HG02884 (cell line): ENCODE results near the gene NARF.
"Not testable (repeated sequence)": the region's sequence is repeated elsewhere in the genome, so short reads cannot be mapped to it uniquely, and the experiment has no call there.

Source experiments
- ATAC-seq: cut with Tn5 transposase; IDR thresholded peaks from one replicate; pipeline ENCODE4 v1.9.1; 2021; ENCODE audit warnings: mild to moderate bottlenecking, moderate library complexity; ENCODE audit not compliant: unreplicated experiment

Gene NARF

DNA sequence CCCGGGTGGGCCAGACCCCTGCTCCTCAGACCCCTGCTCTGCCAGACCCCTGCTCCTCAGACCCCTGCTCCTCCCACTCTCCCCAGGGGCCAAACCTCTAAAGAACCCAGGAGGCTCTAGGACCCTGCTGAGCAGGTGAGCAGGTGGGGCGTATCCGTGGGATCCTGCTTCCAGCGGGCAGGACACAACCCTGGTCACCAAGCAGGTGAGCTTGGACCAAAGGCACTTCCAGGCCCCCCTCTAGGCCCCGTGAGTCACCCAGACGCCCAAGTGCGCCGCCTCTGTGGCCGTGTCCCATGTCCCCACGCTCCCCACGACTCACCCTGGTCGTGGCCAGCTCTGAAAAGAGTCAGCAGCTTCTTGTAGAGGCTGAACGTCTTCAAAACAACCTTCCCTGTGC is 13.0 kb upstream of the NARF start:
- no peak for ATAC-seq

DNA sequence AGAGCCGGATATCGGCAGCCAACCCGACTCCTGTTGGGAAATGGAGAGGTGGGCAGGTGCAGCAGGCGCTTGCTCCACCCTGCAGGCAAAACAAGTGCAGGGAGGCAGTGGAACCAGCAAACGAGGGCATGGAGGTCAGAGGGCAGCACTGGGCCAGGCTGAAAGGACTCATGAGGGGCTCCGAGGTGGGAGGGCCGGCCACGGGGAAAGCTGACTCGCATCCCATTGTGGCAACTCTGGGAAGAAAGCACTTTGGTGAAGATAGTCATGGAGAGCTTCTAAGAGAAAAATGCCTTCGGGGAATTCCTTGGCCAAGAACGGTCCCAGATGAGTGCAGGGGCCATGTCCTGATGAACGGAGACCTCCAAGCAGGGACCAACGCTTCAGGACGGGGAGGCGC is 12.4 kb upstream of the NARF start:
- ATAC-seq, result no peak

DNA sequence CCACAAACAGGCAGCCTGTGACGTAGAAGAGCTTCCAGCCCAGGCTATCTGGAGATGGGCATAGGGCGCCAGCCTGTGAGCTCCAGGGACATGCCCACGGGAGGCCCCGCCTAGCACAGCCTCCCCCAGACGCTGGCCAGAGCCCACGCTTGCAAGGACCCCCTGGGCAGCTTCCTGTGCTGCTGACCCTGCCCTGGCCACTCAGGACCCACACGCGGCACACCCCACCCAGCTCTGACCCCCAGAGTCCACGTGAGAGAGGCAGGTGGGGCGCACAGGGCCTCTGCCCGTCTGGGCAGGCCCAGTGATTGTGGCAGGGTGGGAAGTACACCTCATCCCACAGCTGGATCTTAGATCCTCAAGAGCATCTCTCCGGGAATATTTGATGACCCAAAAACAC is 11.9 kb upstream of the NARF start:
- no peak for ATAC-seq

DNA sequence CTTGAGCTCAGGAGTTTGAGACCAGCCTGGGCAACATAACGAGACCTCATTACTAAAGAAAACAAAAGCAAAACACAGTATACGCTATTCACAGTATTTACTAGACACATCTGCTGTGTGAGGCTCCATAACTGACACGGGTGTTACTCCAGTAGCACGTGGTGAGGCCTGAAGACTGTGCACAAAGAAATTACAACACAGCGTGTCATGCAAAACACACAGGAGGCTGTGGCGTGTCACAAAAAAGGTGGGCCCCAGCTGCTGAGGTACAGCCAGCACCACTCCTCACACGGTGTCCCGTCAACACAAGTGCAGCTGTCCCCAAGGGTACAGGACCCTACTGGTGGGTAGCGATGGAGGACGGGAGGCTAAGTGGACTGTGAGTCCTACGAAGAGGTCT is 10.7 kb upstream of the NARF start:
- ATAC-seq, result no peak

DNA sequence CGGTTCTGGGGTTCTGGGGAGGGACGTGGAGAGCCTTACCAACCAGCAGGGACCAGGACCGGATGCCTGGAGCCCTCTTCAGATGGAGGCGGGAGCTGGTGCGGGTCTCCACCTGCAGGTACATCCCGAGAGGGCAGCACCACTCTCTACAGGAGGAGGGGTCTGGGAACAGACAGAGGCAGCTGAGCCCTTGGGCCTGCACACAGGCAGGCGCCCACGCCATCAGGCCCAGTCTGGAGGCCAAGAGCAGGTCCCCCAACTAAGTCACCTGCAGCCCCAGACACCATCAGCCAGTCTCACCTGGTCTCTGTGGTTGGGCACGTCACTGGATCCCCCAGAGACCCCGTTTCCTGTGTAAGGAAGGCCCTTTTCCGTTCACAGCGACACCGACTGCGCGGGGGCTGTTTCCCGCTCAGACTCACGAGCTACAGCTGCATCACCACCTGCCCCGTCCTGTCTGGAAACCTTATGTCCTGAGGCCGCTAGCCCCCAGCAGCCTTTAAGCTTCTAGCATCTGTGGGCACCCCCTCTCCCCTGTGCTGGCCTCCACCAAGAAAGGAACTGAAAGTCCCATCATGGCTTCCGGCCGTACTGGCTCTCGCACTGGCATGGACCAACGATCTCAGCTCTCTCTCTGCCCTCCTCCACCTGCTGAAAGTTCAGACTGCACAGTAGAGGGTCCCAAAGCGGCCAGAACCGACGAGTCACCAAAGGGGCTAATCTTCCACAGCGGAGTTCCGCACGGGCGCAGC is 9.2 kb upstream of the NARF start:
- no peak for ATAC-seq

DNA sequence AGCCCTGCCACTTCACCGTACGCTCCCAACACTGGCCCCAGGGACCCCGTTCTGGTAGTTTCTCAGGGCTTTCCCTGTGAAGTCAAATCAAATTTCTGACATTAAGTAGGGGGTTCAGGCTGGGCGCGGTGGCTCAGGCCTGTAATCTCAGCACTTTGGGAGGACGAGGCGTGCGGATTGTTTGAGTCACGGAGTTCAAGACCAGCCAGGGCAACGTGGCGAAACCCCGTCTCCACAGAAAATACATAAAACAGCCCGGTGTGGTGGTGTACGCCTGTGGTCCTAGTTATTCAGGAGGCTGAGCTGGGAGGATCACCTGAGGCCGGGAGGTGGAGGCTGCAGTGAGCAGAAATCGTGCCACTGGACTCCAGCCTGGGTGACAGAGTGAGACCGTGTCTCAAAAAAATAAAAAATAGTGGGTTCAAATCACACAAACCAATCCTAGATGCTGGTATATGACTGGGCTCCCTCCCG is 8.6 kb upstream of the NARF start:
- ATAC-seq, result no peak

DNA sequence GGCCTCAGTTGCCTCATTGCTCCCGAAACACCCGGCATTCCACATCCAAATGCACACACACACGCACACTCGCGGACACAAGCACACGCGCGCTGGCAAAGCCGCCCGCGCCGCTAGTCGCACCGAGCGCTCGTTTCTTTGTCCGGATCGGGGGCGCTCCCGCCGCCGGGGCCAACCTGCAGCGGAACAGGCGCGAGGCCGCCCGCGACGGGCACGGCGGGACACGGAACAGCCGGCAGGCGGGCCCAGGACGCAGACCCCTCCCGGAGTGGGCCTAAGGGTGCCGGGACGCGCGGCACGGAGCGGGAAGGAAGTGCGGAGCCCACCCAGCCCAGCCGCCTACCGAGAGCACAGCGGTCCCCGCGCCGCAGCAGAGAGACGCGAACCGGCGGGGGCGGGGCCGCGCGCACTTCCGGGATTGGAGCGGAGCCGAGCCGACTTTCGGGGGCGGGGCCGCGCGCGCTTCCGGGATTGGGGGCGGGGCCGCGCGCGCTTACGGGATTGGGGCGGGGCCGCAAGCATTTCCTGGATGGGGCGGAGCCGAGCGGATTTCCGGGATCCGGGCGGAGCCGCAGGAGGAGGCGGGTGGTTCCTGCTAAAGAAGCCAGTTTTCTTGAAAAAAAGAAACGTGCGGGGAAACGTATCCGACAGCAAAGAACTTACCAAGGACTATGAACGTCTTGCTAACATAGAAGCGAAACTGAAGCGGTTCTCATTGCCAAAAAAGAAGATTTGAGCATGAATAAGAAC is 8.0 kb upstream of the NARF start, which contains the start of gene CYBC1:
Gene CYBC1 (minus strand): TSS at position 396 of the 750 bp plus-strand sequence. CDS start 1,498 bp downstream, outside the sequence.
- peak; percentile 58 for ATAC-seq

DNA sequence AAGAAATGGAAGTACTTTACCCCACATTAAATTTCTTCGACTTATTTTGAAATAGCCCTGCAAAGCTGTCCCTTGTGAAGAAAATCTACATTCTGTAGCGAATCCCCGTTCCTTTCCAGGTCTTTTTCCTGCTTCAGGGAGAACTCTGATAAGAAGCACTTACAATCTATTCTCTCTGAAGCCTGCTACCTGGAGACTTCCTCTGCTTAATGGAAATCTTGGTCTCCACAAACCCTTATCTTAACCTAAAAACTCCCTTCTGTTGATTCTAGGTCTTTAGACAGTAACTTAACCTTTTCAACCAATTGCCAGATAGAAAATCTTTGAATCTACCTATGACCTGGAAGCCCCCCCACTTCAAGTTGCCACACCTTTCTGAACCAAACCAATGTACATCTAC is 6.4 kb upstream of the NARF start:
- ATAC-seq, result no peak

DNA sequence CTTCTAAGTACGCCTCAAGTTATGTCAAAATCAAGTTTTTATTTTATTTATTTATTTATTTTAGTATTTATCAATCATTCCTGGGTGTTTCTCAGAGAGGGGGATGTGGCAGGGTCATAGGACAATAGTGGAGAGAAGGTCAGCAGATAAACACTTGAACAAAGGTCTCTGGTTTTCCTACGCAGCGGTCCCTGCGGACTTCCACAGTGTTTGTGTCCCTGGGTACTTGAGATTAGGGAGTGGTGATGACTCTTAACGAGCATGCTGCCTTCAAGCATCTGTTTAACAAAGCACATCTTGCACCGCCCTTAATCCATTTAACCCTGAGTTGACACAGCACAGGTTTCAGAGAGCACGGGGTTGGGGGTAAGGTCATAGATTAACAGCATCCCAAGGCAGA is 5.4 kb upstream of the NARF start:
- not testable (repeated sequence) for ATAC-seq

DNA sequence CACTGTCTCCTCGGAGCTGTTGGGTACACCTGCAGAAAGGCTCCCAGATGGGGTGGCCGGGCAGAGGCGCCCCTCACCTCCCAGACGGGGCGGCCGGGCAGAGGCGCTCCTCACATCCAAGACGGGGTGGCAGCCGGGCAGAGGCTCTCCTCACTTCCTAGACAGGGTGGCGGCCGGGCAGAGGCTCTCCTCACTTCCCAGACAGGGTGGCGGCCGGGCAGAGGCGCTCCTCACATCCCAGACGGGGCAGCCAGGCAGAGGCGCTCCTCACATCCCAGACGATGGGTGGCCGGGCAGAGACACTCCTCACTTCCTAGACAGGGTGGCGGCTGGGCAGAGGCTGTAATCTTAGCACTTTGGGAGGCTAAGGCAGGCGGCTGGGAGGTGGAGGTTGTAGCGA is 4.8 kb upstream of the NARF start:
- ATAC-seq, result not testable (repeated sequence)

DNA sequence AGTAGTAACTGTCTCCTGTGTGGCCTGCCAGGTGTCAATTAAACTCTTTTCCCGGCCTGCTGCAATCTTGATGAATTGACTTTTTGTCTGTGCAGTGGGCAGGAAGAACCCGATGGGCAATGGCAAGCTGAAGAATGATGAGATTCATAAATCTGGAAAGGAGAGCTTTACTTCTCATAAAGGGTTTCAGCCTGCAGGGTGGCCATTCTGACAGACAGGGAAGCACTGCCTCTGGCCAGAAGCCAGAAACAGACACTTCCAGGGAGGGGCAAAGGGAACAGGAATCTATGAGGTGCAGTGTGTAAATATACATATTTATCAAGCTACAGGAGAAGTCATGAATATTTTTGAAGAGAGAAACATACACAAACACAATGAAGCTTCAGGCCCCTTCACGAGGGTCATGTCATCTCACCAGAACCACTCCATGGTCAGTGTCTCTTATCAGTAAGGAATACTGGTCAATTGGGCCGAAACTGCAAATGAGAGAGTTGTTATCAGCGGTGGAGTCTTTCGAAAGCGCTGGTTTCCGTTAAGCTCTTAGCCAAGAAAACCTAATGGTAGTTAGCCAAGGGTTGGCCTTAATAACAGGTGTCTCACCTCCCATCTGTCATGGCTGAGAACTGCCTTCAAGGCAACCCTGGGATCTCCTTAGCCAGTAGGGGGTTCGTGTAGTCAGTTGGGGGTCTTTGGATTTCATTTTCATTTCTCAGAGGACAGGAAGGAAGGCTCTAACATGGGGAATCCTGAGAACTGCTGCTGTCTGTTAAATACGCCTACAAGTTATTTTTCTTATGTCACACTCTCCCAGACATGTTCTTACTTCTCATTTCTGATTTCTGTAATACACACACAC is 1.2 kb upstream of the NARF start:
- no peak for ATAC-seq

DNA sequence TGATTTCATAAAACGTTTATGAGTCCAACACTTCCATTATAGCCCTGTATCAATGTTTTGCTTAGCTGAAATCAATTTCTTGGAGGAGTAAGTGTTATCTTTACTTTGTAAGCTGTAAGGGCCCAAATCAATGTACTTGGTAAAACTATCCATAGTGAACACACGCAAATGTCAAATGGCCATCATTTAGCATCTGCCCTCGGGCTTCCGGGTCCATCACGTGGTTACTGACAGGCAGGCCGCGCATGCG is 687 bp upstream of the NARF start:
- no peak for ATAC-seq

DNA sequence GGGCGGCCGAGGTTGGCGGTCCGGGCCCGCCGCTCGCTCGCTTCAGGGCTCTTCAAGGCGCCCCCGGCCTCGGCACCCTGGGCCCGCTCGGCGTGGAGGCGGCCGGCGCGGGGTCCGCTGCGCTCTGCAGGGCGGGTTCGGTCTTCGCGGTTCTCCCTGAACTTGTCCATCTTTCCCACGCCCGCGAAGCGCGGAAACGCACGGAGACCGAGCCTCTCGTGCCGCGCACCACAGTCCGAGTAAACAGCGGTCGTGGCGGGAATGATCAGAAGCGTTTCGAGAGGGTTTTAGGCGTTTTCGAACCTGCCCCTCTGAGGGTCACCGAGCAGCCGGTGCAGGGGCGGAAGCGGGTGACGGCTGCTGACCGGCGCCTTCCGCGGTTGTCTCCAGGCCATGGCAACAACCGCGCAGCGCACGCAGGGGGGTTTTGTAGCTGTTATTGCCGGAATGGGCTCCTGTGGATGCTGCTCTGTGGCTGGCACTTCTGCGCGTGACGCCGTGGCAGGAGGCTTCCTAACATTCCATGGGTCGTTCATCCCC is 414 bp downstream of the NARF start:
- no peak for ATAC-seq

DNA sequence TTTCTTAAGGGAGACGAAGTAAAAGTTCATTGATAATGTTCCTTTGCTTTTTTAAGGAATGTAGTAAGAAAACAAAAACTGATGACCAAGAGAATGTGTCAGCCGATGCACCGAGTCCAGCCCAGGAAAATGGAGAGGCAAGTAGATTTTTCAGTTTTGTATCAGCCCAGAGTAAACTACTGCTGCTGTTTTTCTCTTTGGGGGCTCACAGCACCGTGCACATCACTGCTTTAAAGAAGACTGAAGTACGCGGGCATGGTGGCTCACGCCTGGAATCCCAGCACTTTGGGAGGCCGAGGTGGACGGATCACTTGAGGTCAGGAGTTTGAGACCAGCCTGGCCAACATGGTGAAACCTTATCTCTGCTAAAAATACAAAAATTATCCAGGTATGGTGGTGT is 1.4 kb downstream of the NARF start:
- ATAC-seq, result not testable (repeated sequence)

DNA sequence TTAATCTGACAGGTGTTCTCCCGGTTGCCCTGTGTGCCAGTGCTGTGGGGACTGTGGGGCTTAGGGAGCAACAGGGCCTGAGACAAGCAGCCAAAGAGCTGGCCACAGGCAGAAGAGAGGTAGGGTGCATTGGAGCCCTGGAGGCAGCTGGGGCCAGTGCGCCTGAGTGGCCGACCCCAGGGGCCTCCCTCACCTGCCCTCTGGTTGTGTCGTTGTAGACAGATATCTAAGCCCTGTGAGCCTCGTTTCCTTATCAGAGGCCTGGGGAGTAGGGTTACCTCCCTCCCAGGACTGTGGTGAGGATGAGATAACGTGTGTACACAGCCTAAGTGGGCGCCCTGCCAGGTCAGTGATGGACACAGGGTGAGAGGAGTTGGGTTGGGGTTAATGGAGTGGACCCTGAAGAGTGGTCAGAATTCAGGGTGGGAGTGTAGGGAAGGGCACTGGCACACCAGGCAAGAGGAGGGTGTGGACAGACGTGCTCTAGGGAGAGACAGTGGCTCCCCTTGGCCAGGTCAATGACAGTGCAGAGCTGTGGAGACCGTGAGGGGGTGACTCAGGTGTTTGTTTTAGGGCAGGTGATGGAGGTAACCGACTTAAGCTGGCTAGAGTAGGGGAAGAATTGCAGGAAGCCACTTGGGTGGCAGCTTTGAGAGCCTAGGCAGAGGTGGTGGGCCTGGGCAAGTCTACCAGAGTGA is 3.4 kb downstream of the NARF start:
- no peak for ATAC-seq

DNA sequence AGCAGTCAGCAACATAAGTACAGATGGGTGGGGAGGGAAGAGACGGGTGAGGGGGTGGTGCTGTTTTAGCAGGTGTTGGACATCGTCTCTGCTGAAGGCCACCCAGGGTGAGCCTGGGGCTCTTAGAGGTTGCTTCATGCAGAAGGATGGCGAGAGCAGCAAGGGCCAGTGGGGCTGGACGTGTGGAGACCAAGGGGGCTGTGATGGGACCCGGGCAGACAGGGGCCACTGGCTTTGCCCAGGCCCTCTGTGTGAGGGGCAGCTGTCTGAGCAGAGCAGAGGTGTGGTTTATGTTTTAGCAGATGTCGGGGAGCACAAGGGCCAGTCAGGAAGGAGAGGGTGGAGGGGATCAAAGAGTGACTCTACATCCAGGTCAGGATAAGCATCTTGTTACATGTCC is 4.8 kb downstream of the NARF start:
- ATAC-seq, result no peak

DNA sequence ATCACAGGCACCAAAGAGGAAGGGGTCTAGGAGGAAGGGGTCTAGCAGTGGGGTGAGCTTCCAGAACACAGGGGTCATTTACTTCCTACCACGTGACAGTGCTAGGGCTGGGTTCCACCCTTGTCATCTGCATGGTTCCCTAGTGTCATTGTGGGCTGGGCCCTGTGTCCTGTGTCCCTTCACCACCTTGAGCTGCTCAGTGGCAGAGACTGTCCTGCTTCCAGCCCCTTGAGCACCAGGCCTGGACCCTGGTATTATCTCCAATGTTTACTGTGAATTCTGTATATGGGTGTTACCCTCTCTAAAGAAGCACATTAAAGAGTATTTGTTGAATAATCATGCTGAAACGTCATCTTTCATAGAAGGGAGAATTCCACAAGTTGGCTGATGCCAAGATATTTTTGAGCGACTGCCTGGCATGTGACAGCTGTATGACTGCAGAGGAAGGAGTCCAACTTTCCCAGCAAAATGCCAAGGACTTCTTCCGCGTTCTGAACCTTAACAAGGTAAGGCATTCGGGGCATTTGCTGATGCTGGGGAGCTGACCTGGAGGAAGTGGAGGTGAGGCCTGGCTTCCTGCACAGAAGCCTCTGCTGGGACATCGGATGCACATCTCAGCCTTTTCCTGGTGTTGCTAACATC is 5.5 kb downstream of the NARF start:
- no peak for ATAC-seq

DNA sequence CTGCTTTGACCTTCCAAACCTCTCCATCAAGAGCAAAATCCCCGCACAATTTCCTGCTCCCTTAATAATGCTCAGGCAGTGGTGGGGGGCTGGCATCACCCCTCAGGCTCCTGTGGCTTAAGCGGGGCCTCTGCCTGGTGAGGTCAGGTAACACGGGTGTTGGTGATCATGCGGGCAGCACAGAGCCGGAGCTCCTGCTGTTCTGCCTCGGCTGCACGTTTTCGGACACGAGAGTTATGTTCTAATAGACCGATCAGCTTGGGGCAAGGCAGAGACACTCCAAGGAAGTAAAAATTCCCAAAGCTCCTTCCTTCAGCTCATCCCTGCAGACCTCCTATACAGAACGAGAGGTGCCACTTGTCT is 6.0 kb downstream of the NARF start:
- ATAC-seq, result no peak

DNA sequence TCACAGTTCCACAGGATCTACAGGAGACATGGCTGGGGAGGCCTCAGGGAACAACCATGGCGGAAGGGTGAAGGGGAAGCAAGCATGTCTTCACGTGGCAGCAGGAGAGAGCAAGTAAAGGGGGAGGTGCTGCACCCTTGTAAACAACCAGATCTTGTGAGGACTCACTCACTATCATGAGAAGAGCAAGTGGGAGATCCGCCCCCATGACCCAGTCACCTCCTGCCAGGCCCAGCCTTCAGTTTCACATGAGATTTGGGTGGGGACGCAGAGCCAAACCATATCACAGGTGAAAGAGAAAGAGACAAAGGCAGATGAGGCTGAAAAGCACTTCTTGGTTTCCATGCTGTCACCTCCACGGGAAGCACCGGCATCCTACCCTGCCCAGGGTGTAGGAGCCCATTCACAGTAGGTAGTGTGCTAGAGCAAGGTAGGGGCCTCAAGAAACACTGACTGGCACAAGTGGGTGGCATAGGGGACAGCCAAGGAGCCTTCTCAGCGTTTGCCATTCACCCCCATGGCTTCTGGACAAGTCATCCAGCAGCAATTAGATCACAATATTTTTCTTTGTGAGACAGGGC is 6.6 kb downstream of the NARF start:
- no peak for ATAC-seq

DNA sequence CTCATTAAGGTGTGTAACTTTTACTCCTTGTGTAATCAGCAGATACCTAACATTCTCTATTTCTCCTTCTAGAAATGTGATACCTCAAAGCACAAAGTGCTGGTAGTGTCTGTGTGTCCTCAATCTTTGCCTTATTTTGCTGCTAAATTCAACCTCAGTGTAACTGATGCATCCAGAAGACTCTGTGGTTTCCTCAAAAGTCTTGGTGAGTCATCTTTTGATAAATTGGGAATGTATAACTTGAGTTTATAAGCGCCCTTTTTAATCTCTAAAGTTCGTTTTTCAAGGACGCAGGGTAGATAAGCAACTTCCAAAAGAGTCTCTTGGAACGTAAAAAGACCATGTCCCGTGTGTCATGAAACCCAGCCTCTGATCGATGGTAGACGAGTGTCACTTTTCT is 10.2 kb downstream of the NARF start:
- no peak for ATAC-seq
